Measurements from ENCODE around the gene ST3GAL4. TPM values are rescaled to one million over a fixed set of nuclear protein-coding genes. Genes with fewer than 3 reads are reported as not detected.

The ST3GAL4 gene
- total RNA-seq, 1 experiment from 2014 or later, result 13.6 TPM

GRCh38 chr11:126347751-126348668 is 7.5 kb upstream of the ST3GAL4 start:
- Histone ChIP-seq H3K9me3 (ENCODE audit: control insufficient read depth, low read depth, low read length) (no peaks in the 10 kb centered on the region), H3K23ac (ENCODE audit: insufficient read length, low read depth, low read length) (no peak overlapping the region), H3K27me3 (ENCODE audit: insufficient read depth, low read length) (no peaks in the 10 kb centered on the region), H2BK15ac (ENCODE audit: low read depth, low read length) (no peak overlapping the region), H2BK120ac (ENCODE audit: low read depth, low read length, poor library complexity, severe bottlenecking) (no peak overlapping the region), H4K5ac (ENCODE audit: insufficient read length, low read depth, low read length) (no peak overlapping the region), H3K23me2 (ENCODE audit: insufficient read length, low read depth, low read length, poor library complexity, severe bottlenecking) (no peaks in the 10 kb centered on the region), H4K8ac (replicated peaks; ENCODE audit: insufficient read length, low read depth, low read length) (no peak overlapping the region), H4K20me1 (ENCODE audit: control insufficient read depth, insufficient read depth, insufficient read length) (no peaks in the 10 kb centered on the region), H2BK12ac (ENCODE audit: insufficient read length, low read depth, low read length) (no peak overlapping the region), H3K56ac (ENCODE audit: insufficient read length, low read depth, low read length) (no peak overlapping the region), H2AK5ac (ENCODE audit: insufficient read length, low read length) (no peak overlapping the region), H4K91ac (ENCODE audit: insufficient read length, low read depth, low read length) (no peak overlapping the region), H3K79me1 (ENCODE audit: insufficient read depth, low read depth, low read length, poor library complexity, severe bottlenecking) (no peaks in the 10 kb centered on the region), H3T11ph (ENCODE audit: low read length) (no peak overlapping the region), H2BK20ac (ENCODE audit: low read depth, low read length, poor library complexity, severe bottlenecking) (no peak overlapping the region), H3K4me2 (ENCODE audit: insufficient read depth, insufficient read length, low read length) (no peak overlapping the region), H3K79me2 (ENCODE audit: insufficient read depth, low read length) (peaks cover 2% of the 10 kb centered on the region; the same call in 1 of the 2 replicates), H3K27ac (ENCODE audit: insufficient read length, low read depth, low read length) (no peak overlapping the region), H3K18ac (ENCODE audit: insufficient read length, low read depth, low read length) (no peak overlapping the region), H3K4me1 (ENCODE audit: insufficient read depth, low read length) (peaks cover 14% of the 10 kb centered on the region; the same call in 1 of the 2 replicates), H3K14ac (ENCODE audit: insufficient read depth, low read length) (peak overlapping the region; percentile 59), H2AFZ (ENCODE audit: low read length) (no peak overlapping the region), H3K9ac (ENCODE audit: extremely low read depth, insufficient read length, low read length) (no peak overlapping the region), H3K4ac (ENCODE audit: low read depth, low read length) (no peak overlapping the region), H2BK5ac (ENCODE audit: insufficient read length, low read length) (no peak overlapping the region)
- H3K9me3 Mint-ChIP-seq, result no peaks in the 10 kb centered on the region
- no peaks in the 10 kb centered on the region for H3K27me3 Mint-ChIP-seq (ENCODE audit: low read depth)
- no peak for DNase-seq
- H3K27ac Mint-ChIP-seq, result peak overlapping the region in 2 of 3 experiments; percentile 49 to 87; a peak in 3 of 7 replicates
- H3K4me3 Mint-ChIP-seq, result no peak overlapping the region
- H3K4me1 Mint-ChIP-seq, result peaks cover 45 to 58% of the 10 kb centered on the region in 2 experiments
- peaks cover 20 to 37% (median 34%) of the 10 kb centered on the region in 3 experiments for H3K36me3 Mint-ChIP-seq (ENCODE audit: insufficient read depth in 1 of 3, low read depth in 3 of 3)
- TF ChIP-seq CTCF (conservative IDR thresholded peaks at IDR 0.05), result no peak
- no CpG with 5 or more reads among the region's 17 CpGs for WGBS (ENCODE audit: extremely low coverage, insufficient read length, low lambda C conversion rate)

Data from H9 (cell line).